ENCODE data around the gene PRM1. TPM values are rescaled to one million over a fixed set of nuclear protein-coding genes. Genes with fewer than 3 reads are reported as not detected.
A peak's percentile ranks its signal among the peaks of the same experiment; 100 is the strongest.

PRM1 gene
- total and polyA plus RNA-seq, 2 of the 13 experiments (the other 11 are each of a cell fraction or from before 2014, with no cell fraction given) = not detected

GRCh38 chr16:11271610-11272009 lies 9.5 kb downstream of the PRM1 start (continued):
- no peak for TF ChIP-seq ZNF878 (CRISPR knock-in tag; IDR thresholded peaks at IDR 0.05)
- no peak for TF ChIP-seq ISL2 (CRISPR knock-in tag; IDR thresholded peaks at IDR 0.05)
- TF ChIP-seq FIP1L1 (IDR thresholded peaks at IDR 0.05; ENCODE audit: borderline replicate concordance, insufficient read depth, low read depth, low read length) = no peak
- 0 out of 2 replicates have a peak, but pooled peaks have one; percentile 45 for TF ChIP-seq ZBTB1 (CRISPR knock-in tag; IDR thresholded peaks at IDR 0.05; ENCODE audit: borderline replicate concordance)
- no peak for TF ChIP-seq CREBL2 (CRISPR knock-in tag; IDR thresholded peaks at IDR 0.05; ENCODE audit: borderline replicate concordance)
- no peak for TF ChIP-seq RFX5 (IDR thresholded peaks at IDR 0.05; ENCODE audit: low read depth, low read length)
- no peak for TF ChIP-seq TERF1 (CRISPR knock-in tag; IDR thresholded peaks at IDR 0.05)
- TF ChIP-seq, protein P1, sequence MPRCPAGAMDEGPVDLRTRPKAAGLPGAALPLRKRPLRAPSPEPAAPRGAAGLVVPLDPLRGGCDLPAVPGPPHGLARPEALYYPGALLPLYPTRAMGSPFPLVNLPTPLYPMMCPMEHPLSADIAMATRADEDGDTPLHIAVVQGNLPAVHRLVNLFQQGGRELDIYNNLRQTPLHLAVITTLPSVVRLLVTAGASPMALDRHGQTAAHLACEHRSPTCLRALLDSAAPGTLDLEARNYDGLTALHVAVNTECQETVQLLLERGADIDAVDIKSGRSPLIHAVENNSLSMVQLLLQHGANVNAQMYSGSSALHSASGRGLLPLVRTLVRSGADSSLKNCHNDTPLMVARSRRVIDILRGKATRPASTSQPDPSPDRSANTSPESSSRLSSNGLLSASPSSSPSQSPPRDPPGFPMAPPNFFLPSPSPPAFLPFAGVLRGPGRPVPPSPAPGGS (CRISPR knock-in tag; IDR thresholded peaks at IDR 0.05) = no peak
- TF ChIP-seq, protein P2, sequence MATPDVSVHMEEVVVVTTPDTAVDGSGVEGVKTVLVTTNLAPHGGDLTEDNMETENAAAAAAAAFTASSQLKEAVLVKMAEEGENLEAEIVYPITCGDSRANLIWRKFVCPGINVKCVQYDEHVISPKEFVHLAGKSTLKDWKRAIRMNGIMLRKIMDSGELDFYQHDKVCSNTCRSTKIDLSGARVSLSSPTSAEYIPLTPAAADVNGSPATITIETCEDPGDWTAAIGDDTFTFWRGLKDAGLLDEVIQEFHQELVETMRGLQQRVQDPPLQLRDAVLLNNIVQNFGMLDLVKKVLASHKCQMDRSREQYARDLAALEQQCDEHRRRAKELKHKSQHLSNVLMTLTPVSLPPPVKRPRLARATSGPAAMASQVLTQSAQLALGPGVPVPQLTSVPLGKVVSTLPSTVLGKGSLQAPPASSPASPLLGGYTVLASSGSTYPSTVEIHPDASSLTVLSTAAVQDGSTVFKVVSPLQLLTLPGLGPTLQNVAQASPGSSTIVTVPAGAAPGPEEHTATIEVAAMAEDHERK (CRISPR knock-in tag; IDR thresholded peaks at IDR 0.05; ENCODE audit: low read depth) = no peak
- no peak for TF ChIP-seq POGK (CRISPR knock-in tag; conservative IDR thresholded peaks at IDR 0.05)
- 0 out of 2 replicates have a peak, but pooled peaks have one; percentile 36 for TF ChIP-seq ZBTB42 (CRISPR knock-in tag; IDR thresholded peaks at IDR 0.05)
- TF ChIP-seq, protein P3, sequence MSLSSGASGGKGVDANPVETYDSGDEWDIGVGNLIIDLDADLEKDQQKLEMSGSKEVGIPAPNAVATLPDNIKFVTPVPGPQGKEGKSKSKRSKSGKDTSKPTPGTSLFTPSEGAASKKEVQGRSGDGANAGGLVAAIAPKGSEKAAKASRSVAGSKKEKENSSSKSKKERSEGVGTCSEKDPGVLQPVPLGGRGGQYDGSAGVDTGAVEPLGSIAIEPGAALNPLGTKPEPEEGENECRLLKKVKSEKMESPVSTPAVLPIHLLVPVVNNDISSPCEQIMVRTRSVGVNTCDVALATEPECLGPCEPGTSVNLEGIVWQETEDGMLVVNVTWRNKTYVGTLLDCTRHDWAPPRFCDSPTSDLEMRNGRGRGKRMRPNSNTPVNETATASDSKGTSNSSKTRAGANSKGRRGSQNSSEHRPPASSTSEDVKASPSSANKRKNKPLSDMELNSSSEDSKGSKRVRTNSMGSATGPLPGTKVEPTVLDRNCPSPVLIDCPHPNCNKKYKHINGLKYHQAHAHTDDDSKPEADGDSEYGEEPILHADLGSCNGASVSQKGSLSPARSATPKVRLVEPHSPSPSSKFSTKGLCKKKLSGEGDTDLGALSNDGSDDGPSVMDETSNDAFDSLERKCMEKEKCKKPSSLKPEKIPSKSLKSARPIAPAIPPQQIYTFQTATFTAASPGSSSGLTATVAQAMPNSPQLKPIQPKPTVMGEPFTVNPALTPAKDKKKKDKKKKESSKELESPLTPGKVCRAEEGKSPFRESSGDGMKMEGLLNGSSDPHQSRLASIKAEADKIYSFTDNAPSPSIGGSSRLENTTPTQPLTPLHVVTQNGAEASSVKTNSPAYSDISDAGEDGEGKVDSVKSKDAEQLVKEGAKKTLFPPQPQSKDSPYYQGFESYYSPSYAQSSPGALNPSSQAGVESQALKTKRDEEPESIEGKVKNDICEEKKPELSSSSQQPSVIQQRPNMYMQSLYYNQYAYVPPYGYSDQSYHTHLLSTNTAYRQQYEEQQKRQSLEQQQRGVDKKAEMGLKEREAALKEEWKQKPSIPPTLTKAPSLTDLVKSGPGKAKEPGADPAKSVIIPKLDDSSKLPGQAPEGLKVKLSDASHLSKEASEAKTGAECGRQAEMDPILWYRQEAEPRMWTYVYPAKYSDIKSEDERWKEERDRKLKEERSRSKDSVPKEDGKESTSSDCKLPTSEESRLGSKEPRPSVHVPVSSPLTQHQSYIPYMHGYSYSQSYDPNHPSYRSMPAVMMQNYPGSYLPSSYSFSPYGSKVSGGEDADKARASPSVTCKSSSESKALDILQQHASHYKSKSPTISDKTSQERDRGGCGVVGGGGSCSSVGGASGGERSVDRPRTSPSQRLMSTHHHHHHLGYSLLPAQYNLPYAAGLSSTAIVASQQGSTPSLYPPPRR (CRISPR knock-in tag; IDR thresholded peaks at IDR 0.05; ENCODE audit: borderline replicate concordance) = no peak
- TF ChIP-seq ZNF773 (CRISPR knock-in tag; IDR thresholded peaks at IDR 0.05; ENCODE audit: borderline replicate concordance) = no peak
- no peak for TF ChIP-seq SMARCE1 (IDR thresholded peaks at IDR 0.05; ENCODE audit: borderline replicate concordance)
- no peak for TF ChIP-seq ZNF7 (CRISPR knock-in tag; IDR thresholded peaks at IDR 0.05)
- TF ChIP-seq, protein P4, sequence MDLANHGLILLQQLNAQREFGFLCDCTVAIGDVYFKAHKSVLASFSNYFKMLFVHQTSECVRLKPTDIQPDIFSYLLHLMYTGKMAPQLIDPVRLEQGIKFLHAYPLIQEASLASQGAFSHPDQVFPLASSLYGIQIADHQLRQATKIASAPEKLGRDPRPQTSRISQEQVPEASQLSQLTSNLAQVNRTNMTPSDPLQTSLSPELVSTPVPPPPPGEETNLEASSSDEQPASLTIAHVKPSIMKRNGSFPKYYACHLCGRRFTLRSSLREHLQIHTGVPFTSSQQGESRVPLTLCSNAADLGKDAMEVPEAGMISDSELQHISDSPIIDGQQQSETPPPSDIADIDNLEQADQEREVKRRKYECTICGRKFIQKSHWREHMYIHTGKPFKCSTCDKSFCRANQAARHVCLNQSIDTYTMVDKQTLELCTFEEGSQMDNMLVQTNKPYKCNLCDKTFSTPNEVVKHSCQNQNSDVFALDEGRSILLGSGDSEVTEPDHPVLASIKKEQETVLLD (CRISPR knock-in tag; IDR thresholded peaks at IDR 0.05; ENCODE audit: low read depth) = no peak
- no peak for TF ChIP-seq ZNF749 (CRISPR knock-in tag; IDR thresholded peaks at IDR 0.05; ENCODE audit: borderline replicate concordance)
